GM19438 (cell line): ENCODE measurements around the gene ULBP2.
"Not testable (repeated sequence)": the region's sequence is repeated elsewhere in the genome, so short reads cannot be mapped to it uniquely, and the experiment has no call there.

Source experiments
- ATAC-seq: cut with Tn5 transposase; IDR thresholded peaks from one replicate; pipeline ENCODE4 v1.9.1; 2021; ENCODE audit warnings: low read depth; ENCODE audit not compliant: unreplicated experiment

Gene ULBP2

DNA sequence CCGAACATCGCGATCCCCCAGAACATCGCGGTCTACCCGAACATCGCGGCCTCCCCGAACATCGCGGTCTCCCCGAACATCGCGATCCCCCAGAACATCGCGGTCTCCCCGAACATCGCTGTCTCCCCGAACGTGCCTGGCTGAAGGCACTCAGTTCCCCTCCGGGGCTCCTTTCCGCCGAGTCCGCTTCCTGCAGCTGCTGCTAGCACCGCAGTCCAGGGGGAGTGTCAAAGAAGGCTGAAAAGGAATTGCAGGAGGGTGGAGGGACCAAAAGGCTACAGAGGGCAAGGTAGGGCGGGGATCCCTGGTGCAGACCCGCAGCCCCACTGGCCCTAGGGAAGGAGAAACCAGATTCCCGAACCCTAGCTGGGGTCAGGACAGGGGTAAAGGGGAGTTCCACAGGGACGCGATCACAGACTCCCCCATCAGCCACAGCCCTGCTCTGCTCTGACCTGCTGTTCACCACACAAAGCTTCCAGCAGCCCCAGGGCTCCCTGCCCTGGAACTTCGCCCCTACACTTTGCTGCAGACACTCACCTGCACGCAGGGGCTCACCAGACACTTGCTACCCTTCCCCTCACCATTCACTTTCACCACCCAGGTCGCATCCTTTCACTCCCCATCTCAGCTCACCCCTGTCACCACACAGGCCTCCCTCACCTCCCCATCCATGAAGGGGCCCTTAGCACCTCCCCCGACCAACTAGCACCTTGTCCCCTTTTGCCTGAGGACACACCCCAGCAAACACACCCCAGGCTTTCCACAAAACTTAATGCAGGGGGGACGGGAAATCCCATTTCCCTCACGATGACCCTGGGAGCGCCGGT lies 23.6 kb downstream of the ULBP2 start:
- no peak for ATAC-seq

DNA sequence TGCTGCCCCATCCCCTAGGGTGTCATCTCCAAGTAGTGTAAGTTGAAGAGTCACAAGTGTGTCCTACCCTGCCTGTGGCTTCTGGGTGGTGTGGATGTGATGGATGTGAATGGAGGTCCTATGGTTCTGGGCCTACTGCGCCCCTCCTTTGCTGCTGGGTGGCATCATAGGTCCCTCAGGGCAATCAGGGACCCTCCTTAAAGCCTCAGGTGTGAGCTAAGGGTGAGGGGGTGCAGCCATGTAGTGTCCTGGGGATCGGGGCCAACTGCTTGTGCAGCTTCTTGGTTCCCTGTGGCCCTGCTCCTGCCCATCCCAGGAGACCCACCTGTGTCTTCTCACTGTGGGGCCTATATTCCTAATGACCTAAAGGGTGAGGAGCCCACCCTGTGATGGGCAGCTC lies 24.5 kb downstream of the ULBP2 start:
- ATAC-seq = not testable (repeated sequence)

DNA sequence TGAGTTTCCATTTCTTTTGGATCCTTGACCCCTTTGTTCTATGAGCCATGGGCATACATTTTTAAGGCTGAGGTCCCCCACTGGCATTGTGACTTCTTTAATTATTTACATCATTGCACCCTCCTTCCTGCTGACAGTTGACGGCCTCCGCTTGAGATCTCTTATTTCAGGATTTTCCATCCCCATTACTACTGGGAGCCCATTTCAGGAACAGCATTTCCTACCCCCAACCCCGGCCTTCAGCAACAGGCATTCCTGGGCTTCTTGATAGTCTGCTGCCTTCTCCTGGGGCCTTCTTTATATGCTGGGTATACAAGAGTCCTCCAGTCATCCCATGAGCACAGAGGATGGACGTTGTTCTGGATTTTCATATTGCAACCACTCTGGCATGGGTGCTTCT lies 25.8 kb downstream of the ULBP2 start:
- ATAC-seq = no peak

DNA sequence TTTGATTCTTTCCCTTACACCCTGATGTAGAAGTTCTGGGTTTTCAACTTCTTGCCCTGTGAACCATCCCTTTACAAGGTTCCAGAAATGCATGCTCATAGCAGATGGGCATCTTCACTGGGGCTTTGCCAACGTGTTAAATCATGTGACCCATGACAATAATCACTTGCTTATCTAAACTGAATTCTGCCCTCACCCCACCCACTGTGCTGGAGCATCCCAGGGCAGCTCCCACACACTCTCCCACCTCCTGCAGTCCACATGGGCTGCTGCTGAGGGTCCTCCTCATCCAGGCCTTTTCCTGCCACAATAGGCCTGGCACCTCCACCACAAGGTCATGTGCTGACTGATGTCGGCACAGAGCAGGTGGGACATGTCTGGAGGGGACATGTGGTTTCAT lies 26.2 kb downstream of the ULBP2 start:
- not testable (repeated sequence) for ATAC-seq

DNA sequence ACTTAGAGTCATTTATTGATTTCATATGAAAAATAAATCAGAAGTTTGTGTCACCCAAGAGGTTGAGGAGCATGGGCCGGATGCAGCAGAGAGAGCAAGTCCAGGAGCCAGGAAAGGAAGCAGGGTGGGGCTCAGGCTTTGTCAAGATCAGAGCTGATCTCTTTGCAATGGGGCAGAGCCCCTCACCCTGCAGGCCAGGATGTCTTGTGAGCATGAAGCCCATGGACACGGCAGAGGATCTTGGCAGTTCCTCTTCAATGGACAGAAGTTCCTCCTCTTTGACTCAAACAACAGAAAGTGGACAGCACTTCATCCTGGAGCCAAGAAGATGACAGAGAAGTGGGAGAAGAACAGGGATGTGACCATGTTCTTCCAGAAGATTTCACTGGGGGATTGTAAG lies 27.1 kb downstream of the ULBP2 start:
- ATAC-seq = not testable (repeated sequence)

DNA sequence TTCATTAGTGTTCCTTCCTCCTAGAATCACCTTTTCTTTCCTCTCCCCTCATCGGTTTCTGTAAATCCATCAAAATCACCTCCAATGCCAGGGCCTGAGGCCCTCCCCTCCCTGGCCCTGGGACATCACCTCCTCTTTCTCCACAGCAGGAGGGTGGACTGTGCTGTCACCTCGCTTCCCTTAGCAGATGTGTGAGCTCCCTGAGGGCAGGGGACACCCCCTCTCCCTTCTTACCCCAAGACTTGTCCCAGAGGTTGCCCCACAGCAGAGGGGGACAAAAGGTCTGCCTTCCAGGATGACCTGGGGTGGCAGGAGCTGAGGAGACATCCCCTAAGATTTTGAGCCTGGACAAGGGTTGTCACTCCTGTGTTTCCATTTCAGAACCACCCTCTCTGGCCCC lies 27.8 kb downstream of the ULBP2 start:
- no peak for ATAC-seq

DNA sequence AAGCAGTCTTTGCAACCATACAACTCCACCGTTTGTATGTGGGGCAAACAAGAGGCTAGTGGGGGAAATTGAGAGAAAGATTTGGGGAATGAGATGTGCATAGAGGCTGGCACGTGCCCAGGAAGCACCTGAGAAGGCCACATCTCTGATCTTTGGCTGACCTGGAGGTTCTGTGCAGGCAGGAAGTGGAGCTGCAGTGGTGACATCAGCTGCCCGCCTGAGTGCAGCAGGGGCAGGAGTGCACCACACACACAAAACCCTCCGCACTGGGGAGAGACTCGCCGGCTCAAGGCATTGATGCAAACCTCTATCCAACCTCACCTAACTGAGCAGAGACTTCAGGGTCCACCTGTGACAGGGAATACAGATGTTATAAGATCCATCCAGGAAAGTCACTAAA lies 32.6 kb downstream of the ULBP2 start:
- not testable (repeated sequence) for ATAC-seq

DNA sequence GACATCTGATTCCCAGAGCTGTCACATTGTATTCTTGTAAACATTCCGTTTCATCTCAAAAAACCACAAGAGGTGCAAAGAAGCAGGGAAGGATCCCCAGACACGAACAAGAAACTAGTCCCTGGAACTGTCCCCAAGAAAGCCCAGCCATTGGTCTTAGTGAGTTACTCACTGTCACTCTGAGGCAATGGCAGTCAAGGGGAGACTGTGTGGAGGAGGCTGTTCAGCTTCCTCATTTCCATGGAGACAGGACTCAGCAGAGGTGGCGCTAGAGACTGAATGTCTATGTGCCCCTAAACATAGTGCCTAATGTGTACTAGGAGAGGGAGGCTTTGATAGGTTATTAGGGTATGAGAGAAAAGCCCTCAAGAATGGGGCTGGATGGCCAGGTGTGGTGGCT lies 33.0 kb downstream of the ULBP2 start:
- ATAC-seq = no peak

DNA sequence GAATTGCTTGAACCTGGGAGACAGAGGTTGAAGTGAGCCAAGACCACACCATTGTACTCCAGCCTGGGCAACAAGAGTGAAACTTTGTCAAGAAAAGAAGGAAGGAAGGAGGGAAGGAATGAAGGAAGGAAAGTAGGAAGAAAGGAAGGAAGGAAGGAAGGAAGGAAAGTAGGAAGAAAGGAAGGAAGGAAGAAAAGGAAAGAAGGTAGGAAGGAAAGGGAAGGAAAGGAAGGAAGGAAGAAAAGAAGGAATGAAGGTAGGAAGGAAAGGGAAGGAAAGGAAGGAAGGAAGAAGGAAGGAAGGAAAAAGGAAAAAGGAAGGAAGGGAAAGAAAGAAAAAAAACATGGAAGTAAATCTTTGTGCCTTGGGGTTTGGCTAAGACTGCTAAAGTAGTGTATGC lies 33.6 kb downstream of the ULBP2 start:
- ATAC-seq = no peak

DNA sequence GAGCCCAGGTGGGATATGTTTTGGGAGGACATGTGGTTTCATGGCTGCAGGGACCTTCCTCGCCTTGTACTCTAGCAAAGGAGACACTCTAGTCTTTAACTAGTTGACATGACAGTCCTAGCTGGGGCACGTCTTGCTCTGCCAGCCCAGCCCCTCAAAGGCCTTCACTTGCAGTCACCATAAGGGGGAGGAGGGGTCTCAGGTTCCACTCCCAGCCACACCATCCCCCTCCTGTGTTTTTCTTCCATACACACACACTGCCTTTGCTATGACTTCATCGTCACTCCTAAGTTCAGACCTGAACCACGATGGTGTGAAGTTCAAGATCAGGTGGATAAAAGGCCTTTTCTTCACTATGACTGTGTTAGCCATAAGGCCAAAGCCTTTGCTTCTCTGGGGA lies 35.4 kb downstream of the ULBP2 start:
- no peak for ATAC-seq

DNA sequence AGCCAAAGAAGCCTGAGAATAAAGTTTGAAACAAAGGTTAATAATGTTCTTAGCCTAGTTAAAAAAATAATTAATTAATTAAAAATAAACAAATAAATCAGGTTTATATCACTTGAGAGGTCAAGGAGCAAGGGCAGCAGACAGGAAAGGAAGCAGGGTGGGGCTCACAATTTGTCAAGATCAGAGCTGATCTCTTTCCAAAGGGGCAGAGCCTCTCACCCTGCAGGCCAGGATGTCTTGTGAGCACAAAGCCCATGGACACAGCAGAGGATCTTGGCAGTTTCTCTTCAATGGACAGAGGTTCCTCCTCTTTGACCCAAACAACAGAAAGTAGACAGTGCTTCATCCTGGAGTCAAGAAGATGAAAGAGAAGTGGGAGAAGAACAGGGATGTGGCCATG lies 36.8 kb downstream of the ULBP2 start:
- no peak for ATAC-seq

DNA sequence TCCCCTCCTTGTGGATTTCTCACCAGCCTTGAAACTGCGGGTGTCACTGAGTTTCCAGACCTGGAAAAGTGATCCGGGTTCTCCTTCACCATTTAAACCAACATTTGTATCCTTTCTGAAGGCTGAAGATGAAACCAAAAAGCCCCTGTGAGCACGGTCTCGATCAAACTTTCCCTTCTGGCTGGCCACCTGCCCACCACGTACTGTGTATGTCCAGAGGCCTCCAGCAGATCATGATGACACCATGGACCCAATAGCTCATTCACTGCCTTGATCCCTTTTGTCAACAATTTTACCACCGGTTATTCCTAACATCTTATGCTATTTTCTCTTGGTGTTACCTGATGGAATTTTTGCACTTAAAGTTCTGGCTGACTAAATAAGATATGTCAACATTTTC lies 37.5 kb downstream of the ULBP2 start:
- ATAC-seq = no peak

DNA sequence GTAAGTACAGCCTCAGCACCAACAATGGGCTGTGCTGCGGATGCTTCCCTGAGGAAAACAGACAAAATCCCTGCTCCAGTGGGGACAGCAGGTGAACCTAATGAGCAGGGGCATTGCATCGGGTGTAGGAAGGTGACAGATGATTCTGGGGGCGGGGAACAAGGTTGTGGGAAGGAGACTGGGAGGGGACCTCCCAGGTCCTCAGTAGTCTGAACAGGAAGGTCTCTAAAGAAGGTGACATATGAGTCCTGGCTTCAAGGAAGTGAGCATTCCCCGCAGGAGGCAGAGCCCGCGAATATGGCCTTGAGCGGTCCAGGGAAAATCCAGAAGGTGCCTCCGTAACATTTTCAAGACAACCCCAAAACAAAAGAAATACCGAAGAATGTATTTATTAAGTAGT lies 41.3 kb downstream of the ULBP2 start:
- ATAC-seq = no peak

DNA sequence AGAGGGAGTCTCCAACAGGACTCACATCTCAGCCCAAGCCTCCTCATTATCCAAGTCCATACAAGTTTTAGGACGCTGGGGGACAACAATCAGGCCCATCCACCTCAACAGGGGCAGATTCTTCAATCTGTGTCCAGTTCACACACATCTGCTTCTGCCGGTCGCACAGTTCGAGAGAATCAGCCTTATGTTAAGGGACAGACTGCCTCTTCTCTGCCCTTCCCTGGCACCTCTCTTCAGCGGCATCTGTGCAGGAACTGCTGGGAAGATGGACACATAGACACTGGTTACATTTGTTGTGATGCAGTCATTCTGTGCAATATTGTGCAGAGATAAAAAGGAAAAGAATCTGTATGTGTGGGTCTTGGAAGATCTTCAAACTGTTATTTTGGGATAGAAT lies 43.0 kb downstream of the ULBP2 start:
- ATAC-seq = no peak

DNA sequence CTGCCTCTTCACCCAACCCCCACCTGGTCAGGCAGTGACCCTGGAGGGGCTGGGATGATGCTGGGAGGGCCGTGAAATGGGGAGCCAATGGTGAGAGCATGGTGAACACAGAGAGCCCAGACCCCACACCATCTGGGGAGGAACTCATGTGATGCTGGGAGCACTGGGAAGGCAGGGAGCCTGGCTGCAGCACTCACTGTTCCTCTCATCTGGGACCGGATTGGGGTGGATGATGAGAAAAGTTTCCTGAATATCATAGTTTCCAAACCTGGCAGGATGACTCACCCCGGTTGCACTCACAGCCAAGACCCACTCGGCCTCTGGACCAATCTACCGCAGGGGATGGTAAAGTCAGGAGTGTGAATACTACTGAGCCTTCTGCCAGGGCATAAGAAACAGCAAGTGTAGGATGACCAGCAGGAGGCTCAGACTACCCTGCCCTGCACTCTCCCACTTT lies 43.7 kb downstream of the ULBP2 start:
- no peak for ATAC-seq

DNA sequence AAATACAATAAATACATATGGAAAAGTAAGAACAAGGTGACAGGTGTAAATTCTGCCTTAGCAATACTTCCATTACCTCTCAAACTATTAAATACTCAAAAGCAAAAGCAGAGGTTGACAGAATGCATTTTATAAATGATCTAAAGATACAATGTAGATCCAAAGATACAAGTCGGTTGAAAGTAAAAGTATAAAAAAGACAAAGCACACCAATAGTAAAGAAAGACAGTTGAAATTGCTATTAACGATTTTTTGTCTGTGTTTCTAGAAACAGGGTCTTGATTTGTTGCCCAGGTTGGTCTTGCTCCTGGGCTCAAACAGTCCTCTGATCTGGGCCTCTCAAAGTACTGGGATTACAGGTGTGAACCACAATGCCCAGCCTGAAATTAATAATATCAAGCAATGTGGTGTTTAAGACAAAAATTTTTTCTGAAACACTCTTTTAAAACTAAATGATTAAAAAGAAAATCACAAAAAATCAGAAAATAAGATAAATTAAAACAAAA lies 45.8 kb downstream of the ULBP2 start:
- no peak for ATAC-seq

DNA sequence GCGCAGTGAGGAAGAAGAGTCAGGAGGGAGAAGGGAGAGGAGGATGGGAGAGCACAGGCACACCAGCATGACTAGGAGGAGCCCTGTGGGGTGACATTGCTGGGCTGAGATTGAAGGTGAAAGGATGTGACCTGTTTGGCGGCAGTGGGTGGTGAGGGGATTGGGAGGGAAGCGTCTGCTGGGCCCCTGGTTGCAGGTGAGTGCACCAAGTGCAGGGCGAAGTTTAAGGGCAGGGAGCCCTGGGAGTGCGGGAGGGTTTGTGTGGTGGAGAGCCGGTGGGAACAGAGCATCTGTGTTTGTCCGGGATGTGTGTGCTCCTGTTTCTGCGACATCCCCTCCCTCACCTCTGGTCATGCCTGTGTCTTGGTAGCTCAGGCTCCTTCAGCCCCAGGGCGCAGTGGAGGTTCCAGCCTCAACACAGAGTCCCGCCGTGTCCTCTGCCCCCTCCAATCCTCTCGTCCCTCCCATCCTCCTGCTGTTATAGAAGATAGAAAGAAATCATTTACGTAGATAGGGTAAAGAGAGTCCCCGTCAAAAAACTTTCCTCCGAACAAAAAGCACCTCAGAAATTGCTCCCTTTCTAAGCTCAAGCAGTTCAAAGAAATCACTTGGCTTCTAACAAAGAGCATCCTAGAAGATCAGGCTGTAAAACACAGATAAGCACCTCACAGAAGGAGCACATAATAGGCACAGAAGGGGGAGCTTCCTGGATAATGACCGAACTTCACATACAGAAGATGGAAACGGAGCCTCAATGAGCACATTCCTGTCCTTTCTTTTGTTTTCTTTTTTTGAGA lies 46.9 kb downstream of the ULBP2 start:
- ATAC-seq = no peak

DNA sequence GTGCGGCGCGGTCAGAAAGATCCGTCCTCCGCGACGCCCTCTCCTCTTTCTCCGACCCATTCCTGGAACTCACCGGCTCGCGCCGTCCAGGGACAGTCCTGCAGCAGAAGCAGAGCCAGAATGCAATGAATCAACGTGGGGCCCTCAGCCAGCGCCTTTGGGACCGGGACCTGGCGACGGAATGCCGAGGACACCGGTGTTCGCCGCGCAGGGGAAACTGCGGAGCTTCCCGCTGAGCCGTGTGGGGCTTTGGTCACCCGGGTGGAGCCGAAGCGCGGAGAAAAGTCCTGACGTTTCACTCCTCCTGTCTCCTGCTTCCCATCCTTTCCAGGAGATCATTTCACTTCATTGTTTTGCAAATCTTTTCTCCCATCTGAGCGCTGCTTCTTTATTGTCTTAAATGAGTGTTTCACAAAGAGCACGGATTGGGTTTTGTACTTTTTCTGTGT lies 48.4 kb downstream of the ULBP2 start:
- ATAC-seq = no peak

DNA sequence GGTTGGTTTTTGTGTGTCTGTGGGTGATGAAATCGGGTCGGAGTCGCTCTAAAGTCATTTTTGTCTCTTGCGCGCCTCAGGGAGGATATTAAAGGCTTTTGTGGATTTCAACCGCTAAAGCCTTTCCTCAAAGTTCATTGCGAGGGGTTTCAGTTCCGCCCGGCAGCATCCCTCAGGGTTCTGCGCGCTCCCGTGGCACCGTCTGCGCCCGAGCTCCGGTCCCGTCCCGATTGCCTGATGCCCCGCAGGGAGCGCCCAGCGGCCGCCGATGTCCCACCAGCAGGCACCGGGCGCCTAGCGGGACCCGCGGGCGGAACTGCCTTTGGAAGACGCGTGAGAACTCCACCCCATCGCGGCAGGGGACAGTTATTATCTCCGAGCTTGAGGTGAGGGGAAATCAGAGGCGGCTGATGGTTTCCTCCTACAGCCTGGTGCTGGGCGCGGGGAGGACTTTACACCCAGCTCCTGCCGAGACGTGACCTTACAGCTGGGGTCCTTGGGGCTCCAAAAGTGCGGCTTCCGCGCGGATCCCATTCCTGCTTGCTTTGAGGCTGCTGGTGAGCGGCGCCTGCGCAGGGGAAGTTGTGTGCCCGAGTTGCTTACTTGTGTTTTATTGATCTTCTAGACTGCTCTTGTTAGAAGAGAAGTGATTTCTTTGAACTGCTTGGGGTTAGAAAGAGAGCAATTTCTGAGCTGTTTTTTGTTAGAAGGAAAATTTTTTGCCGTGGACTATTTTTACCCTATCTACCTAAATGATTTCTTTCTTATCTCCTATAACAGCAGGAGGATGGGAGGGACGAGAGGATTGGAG lies 49.1 kb downstream of the ULBP2 start:
- no peak for ATAC-seq

DNA sequence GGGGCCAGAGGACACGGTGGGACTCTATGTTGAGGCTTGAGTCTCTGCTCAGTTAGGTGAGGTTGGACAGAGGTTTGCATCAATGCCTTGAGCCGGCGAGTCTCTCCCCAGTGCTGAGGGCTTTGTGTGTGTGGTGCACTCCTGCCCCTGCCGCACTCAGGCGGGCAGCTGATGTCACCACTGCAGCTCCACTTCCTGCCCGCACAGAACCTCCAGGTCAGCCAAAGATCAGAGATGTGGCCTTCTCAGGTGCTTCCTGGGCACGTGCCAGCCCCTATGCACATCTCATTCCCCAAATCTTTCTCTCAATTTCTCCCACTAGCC lies 49.6 kb downstream of the ULBP2 start:
- ATAC-seq = not testable (repeated sequence)

DNA sequence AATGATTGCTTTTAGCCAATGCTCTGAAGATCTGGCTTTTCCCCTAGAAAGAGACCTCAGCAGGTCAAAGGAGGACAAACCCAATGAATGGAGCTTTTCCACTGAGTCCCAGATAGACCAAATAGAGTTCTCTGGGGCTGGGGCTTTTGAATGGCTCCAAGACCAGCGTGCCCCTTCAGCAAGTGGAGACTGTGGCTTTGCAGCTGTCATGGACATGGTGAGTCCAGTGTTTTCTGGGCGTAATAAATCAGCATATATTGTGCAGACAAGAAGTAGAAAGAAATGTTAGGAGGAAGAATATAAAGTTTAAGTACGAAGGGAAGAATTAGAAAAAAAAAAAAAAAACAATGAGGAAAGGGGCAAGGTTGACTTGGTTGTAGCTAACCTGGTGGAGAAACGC lies 50.0 kb downstream of the ULBP2 start:
- ATAC-seq = no peak
